Nephron (organoid): ENCODE data around the gene CIB1.
"Not testable (repeated sequence)": the region's sequence is repeated elsewhere in the genome, so short reads cannot be mapped to it uniquely, and the experiment has no call there.

Experiments
- H3K27ac Mint-ChIP-seq, 3 experiments: 2 replicates each; pipeline ENCODE4 v1.8.0; 2020; ENCODE audit warnings: mixed read lengths in 3 of 3, mild to moderate bottlenecking in 2 of 3, moderate library complexity in 1 of 3
- H3K27me3 Mint-ChIP-seq: 2 replicates; pipeline ENCODE4 v1.8.0; 2021; ENCODE audit warnings: low read depth, mild to moderate bottlenecking, moderate library complexity, mixed read lengths
- H3K36me3 Mint-ChIP-seq: 2 replicates; pipeline ENCODE4 v1.8.0; 2020; ENCODE audit warnings: low read depth, mixed read lengths
- H3K4me1 Mint-ChIP-seq: 2 replicates; pipeline ENCODE4 v1.8.0; 2020; ENCODE audit warnings: mixed read lengths
- H3K4me3 Mint-ChIP-seq, 3 experiments: 2 replicates each; pipeline ENCODE4 v1.8.0; 2020; ENCODE audit warnings: mild to moderate bottlenecking in 3 of 3, mixed read lengths in 3 of 3, moderate library complexity in 2 of 3
- H3K9me3 Mint-ChIP-seq: 2 replicates; pipeline ENCODE4 v1.8.0; 2020; ENCODE audit warnings: mixed read lengths
- CTCF ChIP-seq, 3 experiments: fragments of 200-600 bp; sonication (generic); IDR thresholded peaks; one replicate each; pipeline ENCODE4 v1.5.0; 2021; ENCODE audit warnings: antibody characterized with exemption in 3 of 3; ENCODE audit not compliant: unreplicated experiment in 3 of 3

CIB1 gene

GRCh38 chr15:90190606-90191343 lies 43.0 kb downstream of the CIB1 start:
- Mint-ChIP-seq H3K36me3 (no peaks in the 10 kb centered on the region), H3K27me3 (no peaks in the 10 kb centered on the region), H3K27ac (peak overlapping the region; percentile 14 to 91 (median 36)), H3K4me1 (peaks cover 32% of the 10 kb centered on the region), H3K9me3 (no peaks in the 10 kb centered on the region), H3K4me3 (no peak overlapping the region)
- no peak for TF ChIP-seq CTCF (IDR thresholded peaks at IDR 0.05; ENCODE audit: unreplicated experiment in 3 of 3)

GRCh38 chr15:90189781-90190467 lies 43.8 kb downstream of the CIB1 start:
- Mint-ChIP-seq H3K27ac (peak overlapping the region; percentile 36 to 81 (median 71)), H3K9me3 (no peaks in the 10 kb centered on the region), H3K36me3 (no peaks in the 10 kb centered on the region), H3K4me1 (peaks cover 38% of the 10 kb centered on the region), H3K27me3 (no peaks in the 10 kb centered on the region), H3K4me3 (no peak overlapping the region)
- TF ChIP-seq CTCF (IDR thresholded peaks at IDR 0.05; ENCODE audit: unreplicated experiment in 3 of 3): no peak

- no peaks in the 10 kb centered on the region for H3K36me3 Mint-ChIP-seq
- no peak for TF ChIP-seq CTCF (IDR thresholded peaks at IDR 0.05; ENCODE audit: unreplicated experiment in 3 of 3)
- no peaks in the 10 kb centered on the region for H3K27me3 Mint-ChIP-seq
- no peak overlapping the region for H3K4me3 Mint-ChIP-seq
- H3K4me1 Mint-ChIP-seq: peaks cover 41% of the 10 kb centered on the region
- H3K9me3 Mint-ChIP-seq: no peaks in the 10 kb centered on the region
- peak overlapping the region in 2 of 3 experiments; percentile 29 to 79 for H3K27ac Mint-ChIP-seq
Observed at GRCh38 chr15:90188914-90189748, 44.6 kb downstream of the CIB1 start.

- not testable (repeated sequence) for H3K36me3 Mint-ChIP-seq, H3K27ac Mint-ChIP-seq, H3K4me3 Mint-ChIP-seq, H3K9me3 Mint-ChIP-seq, H3K27me3 Mint-ChIP-seq
- peaks cover 41% of the 10 kb centered on the region for H3K4me1 Mint-ChIP-seq
Observed at GRCh38 chr15:90188065-90188464, 45.7 kb downstream of the CIB1 start.

GRCh38 chr15:90187257-90187868 lies 46.4 kb downstream of the CIB1 start:
- peak overlapping the region; percentile 6 to 32 (median 18) for H3K4me3 Mint-ChIP-seq
- H3K4me1 Mint-ChIP-seq: peaks cover 35% of the 10 kb centered on the region
- no peak for TF ChIP-seq CTCF (IDR thresholded peaks at IDR 0.05; ENCODE audit: unreplicated experiment in 3 of 3)
- H3K27me3 Mint-ChIP-seq: no peaks in the 10 kb centered on the region
- no peaks in the 10 kb centered on the region for H3K9me3 Mint-ChIP-seq
- no peaks in the 10 kb centered on the region for H3K36me3 Mint-ChIP-seq
- peak overlapping the region; percentile 79 to 88 (median 82) for H3K27ac Mint-ChIP-seq
